Ovary (tissue), 9 donors: ENCODE data around the gene PBX1. TPM values are rescaled to one million over a fixed set of nuclear protein-coding genes. Genes with fewer than 3 reads are reported as not detected.

Experiments used
- DNase-seq, 5 donors: peaks; one replicate each; pipeline ENCODE4 v3.0.0-alpha.2; 2019 to 2020
- H3K27ac ChIP-seq, 2 donors: fragments of 200-600 bp; one replicate each; pipeline versions ENCODE4 v1.5.1 to v1.8.0; 2019 to 2022
- H3K27me3 ChIP-seq: fragments of 200-600 bp; one replicate; pipeline ENCODE4 v1.8.0; 2022
- H3K36me3 ChIP-seq: fragments of 200-600 bp; sonication (generic); one replicate; pipeline ENCODE4 v1.5.1; 2019
- H3K4me1 ChIP-seq: one replicate; pipeline ENCODE4 v1.8.1; 2013; ENCODE audit warnings: mild to moderate bottlenecking, moderate library complexity; ENCODE audit not compliant: insufficient read depth
- H3K4me3 ChIP-seq: fragments of 200-600 bp; sonication (generic); one replicate; pipeline ENCODE4 v1.5.1; 2017
- H3K9me3 ChIP-seq, 2 donors: fragments of 200-600 bp in 1 of 2; sonication (generic) in 1 of 2; one replicate each; pipeline versions ENCODE4 v1.5.1 to v1.8.1; 2013 to 2019; ENCODE audit warnings: mild to moderate bottlenecking in 1 of 2, moderate library complexity in 1 of 2
- CTCF ChIP-seq, 3 donors: fragments of 450-650 bp in 2 of 3; fragments of 200-600 bp in 1 of 3; IDR thresholded peaks; one replicate each; pipeline versions ENCODE4 v1.5.1 to v1.8.0; 2016 to 2022; ENCODE audit warnings: antibody characterized with exemption in 3 of 3, mild to moderate bottlenecking in 1 of 3
- EP300 ChIP-seq: sonication (generic); formaldehyde crosslinking; IDR thresholded peaks from one replicate; pipeline ENCODE4 v1.6.1; 2017; ENCODE audit warnings: antibody characterized with exemption
- POLR2A ChIP-seq: fragments of 450-650 bp; IDR thresholded peaks from one replicate; pipeline ENCODE4 v1.6.1; 2017; ENCODE audit warnings: antibody characterized with exemption, mild to moderate bottlenecking, moderate library complexity
- WGBS, 3 donors: extraction: QIAGEN DNeasy Blood & Tissue Kit in 1 of 3; methylation state at CpG; one replicate each; pipeline versions ENCODE4 v1.1.5 to v1.1.7; 2013 to 2017; 5-methylcytosine and 5-hydroxymethylcytosine counted together
- intact Hi-C, 4 donors: fragments of 100-400 bp; cut with DNase I; formaldehyde crosslinking; loops; one replicate each; pipeline versions ENCODE4 v1.11.0 to v1.15.1; 2022 to 2023
- polyA plus RNA-seq, 2 donors: library from polyadenylated mRNA; stranded (reverse); fragments of 200-250 nt in 1 of 2; fragments of 350-450 nt in 1 of 2; fragmentation: Illumina TruSeq in 1 of 2; extraction: RNeasy Lipid Tissue Mini Kit (QIAGEN cat#74804) in 1 of 2; gene quantifications; one replicate each; pipeline ENCODE4 v1.2.3, GENCODE V29; 2013 to 2014
- total RNA-seq, 7 donors: library from RNA; depleted of rRNA in 2 of 7; stranded (reverse); fragments of >200 nt in 2 of 7; fragmentation: NEBNext Ultra II Directional in 3 of 7; extraction: Animal tissue kit (Norgen Biotek cat#: 25700) in 3 of 7; gene quantifications; one replicate each; pipeline versions ENCODE4 v1.1.0 to v1.2.4, GENCODE V29; 2016 to 2023
- donor health status: DM: no; HTN: no; CAD: no; lungs with moderate emphysema.
- donor health status: DM: no; HTN: no; CAD: no.
- donor health status: Bipolar disorder and iron deficiency.
- donor health status: DM: yes; HTN: yes; CAD: no.
- donor health status: DM: no; HTN: no; CAD: no.
- donor health status: DM: yes; HTN: yes; CAD: no.

The PBX1 gene
- total and polyA plus RNA-seq, 9 donors = 43.7 to 220 (median 142) TPM

GRCh38 chr1:164858096-164858632 lies 299.2 kb downstream of the PBX1 start:
- no peaks in the 10 kb centered on the region for H3K4me1 ChIP-seq
- no peak for TF ChIP-seq EP300
- TF ChIP-seq CTCF (IDR thresholded peaks at IDR 0.05) = no peak
- no peak for TF ChIP-seq POLR2A
- 84 to 95% (median 89%) methylated on average over 2 of the region's 2 CpGs for WGBS, 3 donors
- no peak overlapping the region for H3K4me3 ChIP-seq
- H3K9me3 ChIP-seq = no peaks in the 10 kb centered on the region
- no peak for DNase-seq
- no peak overlapping the region for H3K27ac ChIP-seq
- intact Hi-C loops = no loop called here
- no peaks in the 10 kb centered on the region for H3K27me3 ChIP-seq
- H3K36me3 ChIP-seq = no peaks in the 10 kb centered on the region

GRCh38 chr1:164861632-164862031 lies 302.6 kb downstream of the PBX1 start:
- intact Hi-C loops = no loop called here
- TF ChIP-seq CTCF (IDR thresholded peaks at IDR 0.05) (no peak), POLR2A (no peak), EP300 (no peak)
- no peak overlapping the region for H3K27ac ChIP-seq

GRCh38 chr1:164863056-164863455 lies 304.1 kb downstream of the PBX1 start:
- Histone ChIP-seq H3K27me3 (no peaks in the 10 kb centered on the region), H3K27ac (no peak overlapping the region), H3K4me3 (no peak overlapping the region), H3K4me1 (no peaks in the 10 kb centered on the region), H3K36me3 (no peaks in the 10 kb centered on the region), H3K9me3 (no peaks in the 10 kb centered on the region)
- no peak for DNase-seq
- TF ChIP-seq CTCF (IDR thresholded peaks at IDR 0.05) (no peak), POLR2A (no peak), EP300 (no peak)
- intact Hi-C loops = no loop called here
- WGBS, 3 donors = 79 to 82% (median 82%) methylated on average over 4 of the region's 4 CpGs

More at GRCh38 chr1:164861632-164862031, 302.6 kb downstream of the PBX1 start:
- Histone ChIP-seq H3K4me1 (no peaks in the 10 kb centered on the region), H3K27me3 (no peaks in the 10 kb centered on the region), H3K9me3 (no peaks in the 10 kb centered on the region), H3K36me3 (no peaks in the 10 kb centered on the region), H3K4me3 (no peak overlapping the region)
- DNase-seq = no peak

- H3K27me3 ChIP-seq = no peaks in the 10 kb centered on the region
- intact Hi-C loops = no loop called here
- TF ChIP-seq EP300 (no peak), CTCF (IDR thresholded peaks at IDR 0.05) (no peak), POLR2A (no peak)
- no peak overlapping the region for H3K4me3 ChIP-seq
- no peak overlapping the region for H3K27ac ChIP-seq
- no peaks in the 10 kb centered on the region for H3K9me3 ChIP-seq
- H3K4me1 ChIP-seq = no peaks in the 10 kb centered on the region
- H3K36me3 ChIP-seq = no peaks in the 10 kb centered on the region
- no peak for DNase-seq
- WGBS, 3 donors = 90 to 95% (median 91%) methylated on average over 3 of the region's 3 CpGs
These were observed 305.2 kb downstream of the PBX1 start for GRCh38 chr1:164864161-164864560.
